GM18951 (cell line): ENCODE results near the gene SART1.

Source experiments
- POLR2A ChIP-seq: IDR thresholded peaks from 4 replicates; pipeline ENCODE4 v1.6.1; 2011; ENCODE audit warnings: mild to moderate bottlenecking; ENCODE audit not compliant: insufficient read length, insufficient read depth; ENCODE audit errors: extremely low read depth
- in situ Hi-C: fragments of 300-500 bp; cut with MboI; formaldehyde crosslinking; loops from one replicate; pipeline ENCODE4 v1.12.0; 2022; ENCODE audit warnings: low sequenced_read_pairs, mixed read lengths, inconsistent platforms; ENCODE audit not compliant: unreplicated experiment

The SART1 gene

DNA sequence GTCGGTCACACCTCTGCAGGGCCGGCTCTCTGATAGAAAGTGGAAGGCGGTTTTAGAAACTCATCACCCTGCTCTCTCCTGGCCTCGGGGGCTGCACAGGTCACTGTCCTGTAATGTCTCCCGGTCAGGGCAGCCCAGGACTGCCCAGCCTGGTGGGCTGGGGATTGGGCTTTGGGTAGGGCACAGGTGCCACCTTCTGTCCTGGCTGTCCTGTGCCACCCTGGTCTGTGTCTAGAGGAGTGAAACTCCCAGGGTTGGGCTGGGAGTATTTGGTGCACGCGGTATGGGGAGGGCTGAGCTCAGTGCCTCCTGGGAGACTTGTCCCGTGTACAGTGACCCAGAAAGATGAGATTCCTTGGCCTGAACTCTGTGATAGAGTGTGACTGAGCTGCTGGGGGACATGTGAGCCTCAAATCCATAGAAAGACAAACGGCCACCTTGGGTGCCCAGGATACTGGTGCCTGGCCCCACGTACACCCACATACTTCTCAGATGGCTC, 17.8 kb downstream of the SART1 start:
- in situ Hi-C loops, result loop anchor here (25.0 kb wide), 1 partner anchor 267 kb away; the partner anchor contains the start of genes KAT5 and RNASEH2C
- no peak for TF ChIP-seq POLR2A

DNA sequence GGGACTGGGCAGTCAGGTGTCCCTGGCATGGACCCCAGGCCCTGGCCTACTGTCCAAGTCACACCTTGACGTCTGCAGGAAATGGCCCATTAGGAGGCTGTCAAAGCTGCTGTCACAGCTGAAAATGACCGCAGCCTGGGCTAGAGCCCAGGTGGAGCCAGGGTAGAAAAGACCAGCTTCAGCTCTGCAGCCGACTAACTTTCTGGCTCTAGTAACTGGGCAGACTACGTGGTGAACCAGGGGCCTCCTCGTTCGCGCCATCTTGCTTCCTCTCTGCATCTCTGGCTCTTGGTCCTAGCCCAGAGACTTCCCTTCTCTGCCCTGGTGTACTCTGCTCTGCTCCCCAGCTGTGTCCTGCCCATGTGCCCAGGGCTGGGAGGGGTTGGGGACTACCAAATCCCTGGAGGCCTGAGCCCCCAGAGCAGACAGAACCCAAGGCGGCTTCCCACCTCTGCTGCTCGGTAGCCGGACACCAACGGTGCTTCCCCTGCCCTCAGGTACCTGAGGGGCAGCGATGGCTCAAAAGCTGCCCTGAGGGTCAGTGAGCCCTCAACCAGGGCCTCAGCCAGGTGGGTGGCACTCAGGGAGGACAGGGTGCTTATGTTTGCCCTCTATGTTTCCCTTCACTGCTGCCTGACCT, 19.7 kb downstream of the SART1 start:
- in situ Hi-C loops, result loop anchor here (25.0 kb wide), 1 partner anchor 269 kb away; the partner anchor contains the start of genes KAT5 and RNASEH2C
- TF ChIP-seq POLR2A, result no peak

DNA sequence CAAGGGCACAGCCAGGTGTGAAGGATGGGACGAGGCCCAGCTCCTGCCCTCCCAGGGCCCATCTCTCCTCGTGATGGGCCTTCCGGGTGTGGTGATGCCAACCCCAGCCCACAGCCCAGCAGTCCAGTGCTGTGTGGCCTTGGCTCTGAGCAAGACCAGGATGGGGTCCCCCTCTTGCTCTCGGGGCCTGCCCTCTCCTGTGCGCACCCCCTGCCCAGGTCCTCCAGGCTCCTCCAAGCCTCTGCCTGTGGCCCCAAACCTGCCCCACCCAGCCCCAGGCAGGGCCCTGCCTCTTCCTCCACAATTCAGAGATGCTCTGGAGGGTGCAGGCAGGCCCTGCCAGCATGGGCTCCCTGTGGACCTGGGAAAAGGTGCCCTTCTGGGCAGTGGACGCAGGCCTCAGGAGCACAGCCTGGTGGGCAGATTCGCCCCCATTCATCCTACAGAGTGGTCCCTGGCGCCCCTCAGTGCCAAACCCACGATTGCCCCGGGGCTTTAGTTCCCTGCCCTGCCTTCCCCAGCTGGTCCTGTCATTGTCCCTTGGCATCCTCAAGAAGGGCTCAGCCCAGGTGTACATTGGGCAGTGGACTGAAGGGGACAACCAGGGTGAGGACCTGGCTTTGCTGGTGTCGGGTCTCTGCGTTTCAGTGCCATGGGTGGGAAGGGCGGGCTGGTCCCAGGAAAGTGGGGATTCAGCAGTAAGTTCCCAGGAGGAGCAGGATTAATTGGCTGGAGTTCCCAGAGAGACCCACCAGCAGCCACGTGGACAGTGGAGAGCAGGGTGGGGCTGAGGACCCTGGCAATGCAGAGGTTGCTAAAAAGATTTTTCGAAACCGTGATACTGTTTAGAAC, 20.7 kb downstream of the SART1 start:
- TF ChIP-seq POLR2A, result no peak
- in situ Hi-C loops, result loop anchor here (25.0 kb wide), 1 partner anchor 270 kb away; the partner anchor contains the start of genes KAT5 and RNASEH2C

DNA sequence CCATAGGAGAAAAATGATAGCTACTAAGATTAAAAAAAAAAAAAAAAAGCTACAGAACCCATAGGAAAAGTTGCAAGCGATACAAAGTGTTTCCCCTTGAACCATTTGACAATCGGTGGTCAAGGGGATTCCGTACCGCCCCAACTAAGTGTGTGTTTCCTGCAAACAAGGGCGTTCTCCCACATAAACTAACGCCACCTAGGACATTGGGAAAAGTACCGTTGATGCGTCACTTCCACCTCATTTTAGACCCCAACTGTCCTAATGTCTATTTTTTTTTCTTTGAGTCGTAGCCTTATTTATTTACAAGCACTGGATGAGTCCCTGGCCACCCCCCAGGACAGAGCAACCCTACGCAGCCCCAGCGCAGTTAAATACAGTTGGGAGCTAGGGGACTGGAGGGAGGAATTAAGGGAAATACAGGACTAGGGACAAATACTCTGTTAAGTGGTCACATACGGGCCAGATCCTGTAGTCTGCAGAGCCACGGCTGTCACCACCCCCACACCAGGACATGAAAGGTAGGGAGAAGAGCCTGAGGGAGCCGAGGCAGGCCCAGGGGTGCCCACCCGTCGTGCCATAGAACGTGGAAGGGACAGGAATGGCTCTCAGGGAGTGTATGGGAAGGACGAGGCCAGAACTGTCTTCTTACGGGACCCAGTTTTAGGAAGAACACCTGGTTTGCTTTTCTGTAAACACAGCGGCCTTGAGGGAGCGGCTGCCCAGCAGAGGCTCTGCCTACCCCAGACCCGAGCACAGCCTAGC, 21.5 kb downstream of the SART1 start:
- in situ Hi-C loops, result loop anchor here (25.0 kb wide), 1 partner anchor 271 kb away; the partner anchor contains the start of genes KAT5 and RNASEH2C
- TF ChIP-seq POLR2A, result no peak

DNA sequence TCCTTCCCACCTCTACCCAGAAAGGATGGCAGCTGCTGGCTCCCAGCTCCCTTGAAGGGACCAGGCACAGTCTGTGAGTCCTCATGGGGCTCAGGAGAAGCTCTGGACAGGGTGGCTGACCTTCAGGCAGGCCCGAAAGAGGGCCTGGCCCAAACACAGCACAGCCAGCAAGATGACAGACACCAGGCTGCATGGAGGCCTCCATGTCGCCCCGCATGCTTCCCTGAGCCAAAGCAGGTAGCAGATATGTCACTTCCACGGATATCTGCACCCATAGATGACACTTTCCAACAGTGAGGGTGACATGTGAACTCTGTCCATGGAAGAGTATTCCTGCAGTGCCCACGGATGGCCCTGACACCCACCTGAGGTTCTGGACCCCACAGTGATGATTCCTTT, 22.1 kb downstream of the SART1 start:
- in situ Hi-C loops, result loop anchor here (25.0 kb wide), 1 partner anchor 271 kb away; the partner anchor contains the start of genes KAT5 and RNASEH2C
- no peak for TF ChIP-seq POLR2A

DNA sequence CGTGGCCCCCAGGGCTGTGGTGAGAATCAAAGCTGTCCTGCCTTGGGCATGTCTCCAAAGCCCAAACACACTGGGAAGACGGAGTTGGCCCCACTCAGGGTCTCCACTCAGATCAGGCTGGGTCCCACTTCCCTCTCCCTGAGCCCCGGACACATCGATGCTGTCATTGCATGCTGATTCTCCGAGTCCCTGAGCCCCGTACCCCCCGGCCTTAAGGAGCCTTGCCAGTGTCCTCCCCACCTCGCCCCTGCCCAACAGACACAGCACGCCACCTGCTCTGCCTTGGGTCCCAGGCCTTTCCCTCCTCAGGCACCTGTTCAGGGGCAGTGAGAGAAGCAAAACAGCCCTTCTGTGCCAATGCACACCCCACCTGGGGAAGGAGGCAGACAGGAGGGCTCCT, 25.8 kb downstream of the SART1 start:
- TF ChIP-seq POLR2A, result no peak
- in situ Hi-C loops, result loop anchor here (5.0 to 25.0 kb wide), 2 partner anchors 105 to 275 kb away; partner anchors contain the start of genes KAT5 and RNASEH2C

DNA sequence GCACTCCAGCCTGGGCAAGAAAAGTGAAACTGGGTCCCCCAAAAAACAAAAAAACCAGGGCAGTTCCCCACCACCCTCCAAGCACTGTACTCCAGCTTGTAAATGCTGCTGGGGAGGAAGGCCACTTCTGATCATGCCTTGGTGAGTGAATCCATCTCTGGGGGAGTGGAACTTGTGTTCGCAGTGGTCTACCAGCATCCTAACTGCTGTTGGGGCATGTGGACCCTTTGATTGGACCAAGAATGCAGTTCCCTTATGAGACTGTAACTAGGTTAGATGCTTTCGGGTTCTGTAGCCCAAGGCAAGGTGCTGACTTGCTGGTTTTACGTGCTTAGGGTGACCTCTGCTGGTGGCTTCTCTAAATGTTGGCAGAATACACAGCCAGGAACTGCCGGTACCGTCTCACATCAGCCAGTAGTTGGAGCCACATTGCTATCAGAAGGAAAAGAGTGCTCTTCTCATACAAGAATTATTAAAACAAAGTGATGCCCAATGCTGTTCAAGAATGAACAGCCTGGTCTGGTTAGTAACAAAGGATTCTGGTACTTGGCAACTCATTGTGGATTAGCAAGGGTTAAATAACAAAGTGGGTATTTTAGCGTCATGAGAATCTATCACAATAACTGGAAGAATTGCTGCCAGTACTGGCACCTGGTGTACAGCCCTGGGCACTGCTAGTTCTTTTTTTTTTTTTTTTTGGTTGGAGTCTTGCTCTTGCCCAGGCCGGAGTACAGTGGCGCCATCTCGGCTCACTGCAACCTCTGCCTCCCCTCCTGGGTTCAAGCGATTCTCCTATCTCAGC, 27.5 kb downstream of the SART1 start:
- TF ChIP-seq POLR2A, result no peak
- in situ Hi-C loops, result loop anchor here (5.0 to 25.0 kb wide), 2 partner anchors 107 to 277 kb away; partner anchors contain the start of genes KAT5 and RNASEH2C

DNA sequence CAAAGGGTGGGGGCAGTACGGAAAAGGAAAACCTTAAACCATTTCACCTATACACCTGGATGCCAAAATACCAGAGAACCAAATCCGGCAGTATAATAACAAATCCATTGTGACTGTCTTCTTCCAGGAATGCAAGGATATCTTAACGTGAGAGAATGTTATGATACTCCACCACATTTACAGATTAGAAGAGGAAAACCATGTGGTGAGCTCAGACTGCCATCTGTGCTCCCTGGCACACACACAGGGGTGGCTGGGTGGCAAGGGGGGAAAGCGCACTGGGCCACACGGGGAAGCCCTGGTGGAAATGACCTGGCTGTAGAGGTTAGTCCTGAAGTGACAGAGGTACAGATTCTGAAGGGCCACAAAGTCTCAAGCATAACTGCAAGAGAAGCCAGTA, 30.5 kb downstream of the SART1 start:
- in situ Hi-C loops, result loop anchor here (25.0 kb wide), 1 partner anchor 280 kb away; the partner anchor contains the start of genes KAT5 and RNASEH2C
- no peak for TF ChIP-seq POLR2A

DNA sequence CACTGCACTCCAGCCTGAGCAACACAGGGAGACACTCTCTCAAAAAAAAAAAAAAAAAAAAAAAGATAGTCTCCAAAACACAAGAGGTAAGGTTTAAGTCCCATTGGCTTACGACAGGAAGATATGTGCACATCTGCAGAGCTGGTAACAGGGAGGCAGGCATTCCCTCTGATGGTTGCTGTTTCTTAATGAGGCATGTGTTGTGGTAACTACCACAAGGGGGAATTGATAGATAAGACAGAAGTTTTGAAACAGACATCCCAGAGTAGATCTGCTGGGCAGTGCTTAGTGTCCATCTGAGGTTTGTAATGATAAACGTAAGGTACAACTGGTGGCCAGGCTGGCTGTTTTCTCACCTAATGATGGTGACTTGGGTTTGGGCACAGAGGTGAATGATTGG, 35.8 kb downstream of the SART1 start:
- in situ Hi-C loops, result loop anchor here (25.0 kb wide), 1 partner anchor 285 kb away; the partner anchor contains the start of genes KAT5 and RNASEH2C
- TF ChIP-seq POLR2A, result no peak

DNA sequence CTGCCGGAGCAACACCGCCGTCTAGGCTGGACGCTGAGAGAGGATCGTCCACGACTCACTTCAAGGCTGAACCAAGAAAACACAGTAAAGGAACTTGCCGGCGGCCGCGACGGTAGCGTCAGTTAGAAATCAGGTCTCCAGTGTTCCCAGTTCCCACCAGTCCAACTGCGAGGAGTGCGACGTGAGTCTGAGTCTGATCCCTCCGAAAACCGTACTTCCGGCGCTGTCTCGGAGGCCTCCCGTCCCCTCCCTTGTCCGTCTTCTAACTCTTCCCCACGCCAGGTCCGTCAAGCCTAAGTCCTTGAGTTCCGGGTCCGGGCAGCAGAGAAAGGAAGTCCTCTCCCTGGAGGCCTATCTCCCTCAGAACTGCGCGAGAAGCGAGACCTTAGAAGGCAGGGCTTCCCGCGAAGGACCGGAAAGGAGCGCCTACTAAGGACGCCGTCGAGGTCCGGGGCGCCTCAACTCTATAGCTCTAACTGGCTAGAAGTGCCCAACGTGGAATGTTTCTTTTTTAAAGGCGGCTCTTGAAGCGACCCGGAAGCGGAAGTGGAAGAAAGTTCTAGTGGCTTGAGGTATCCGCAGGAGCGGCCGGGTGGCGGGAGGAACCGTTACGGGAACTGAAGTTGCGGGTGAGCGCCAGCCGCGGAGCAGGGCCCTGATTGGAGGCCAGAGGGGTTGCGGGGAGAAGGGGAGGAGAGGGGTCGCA, 40.6 kb downstream of the SART1 start, which contains the start of the genes BANF1 and EIF1AD:
Gene BANF1 (plus strand): TSS at position 562 of the 706 bp plus-strand sequence. CDS start 748 bp downstream, outside the sequence.
Gene EIF1AD (minus strand): TSS at position 216 of the 706 bp plus-strand sequence. CDS start 1,768 bp downstream, outside the sequence.
- TF ChIP-seq POLR2A, result peak; percentile 83
- in situ Hi-C loops, result no loop called here

DNA sequence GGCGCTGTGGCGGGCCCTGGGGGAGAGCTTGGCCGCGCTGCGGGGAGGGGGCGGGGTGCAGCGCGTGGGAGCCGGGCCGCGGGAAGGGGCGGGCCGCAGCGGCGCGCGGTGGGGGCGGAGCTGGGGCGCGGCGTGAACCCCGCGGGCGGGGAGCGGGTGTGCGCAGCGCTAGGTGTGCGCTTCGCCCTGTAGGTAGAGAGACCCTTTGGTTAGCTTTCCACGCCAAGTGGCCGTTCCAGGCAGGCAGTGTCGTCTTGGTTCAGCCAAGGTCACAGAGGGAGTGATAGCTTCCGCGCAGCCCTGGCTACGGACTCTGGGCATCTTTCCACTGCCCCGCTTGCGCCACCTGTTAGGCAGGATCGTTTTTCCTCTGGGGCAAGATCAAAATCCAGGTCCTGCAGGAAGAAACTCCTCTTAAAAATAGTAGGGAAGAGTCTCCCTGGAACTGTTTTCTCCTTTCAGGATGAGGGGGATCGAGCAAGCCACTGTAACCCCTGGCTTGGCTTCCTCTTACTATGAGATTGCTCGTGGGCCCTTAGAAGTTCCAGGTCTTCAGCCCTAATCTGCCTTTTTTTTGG, 41.2 kb downstream of the SART1 start:
- peak; percentile 44 for TF ChIP-seq POLR2A
- in situ Hi-C loops, result no loop called here
